ENCODE data around the gene ARL8B. TPM values are rescaled to one million over a fixed set of nuclear protein-coding genes. Genes with fewer than 3 reads are reported as not detected.
A peak's percentile ranks its signal among the peaks of the same experiment; 100 is the strongest.

ARL8B gene
- total and polyA plus RNA-seq, 9 of the 15 experiments (the other 6 are each of a cell fraction or from before 2014, with no cell fraction given): 28.5 to 99.4 (median 77.2) TPM

- TF ChIP-seq ZNF232 (CRISPR knock-in tag; IDR thresholded peaks at IDR 0.05) (no peak), ZNF586 (CRISPR knock-in tag; conservative IDR thresholded peaks at IDR 0.05) (no peak), MBD2 (IDR thresholded peaks at IDR 0.05; ENCODE audit: borderline replicate concordance, low read depth) (no peak)
Observed at GRCh38 chr3:5078151-5078550, 43.9 kb upstream of the ARL8B start (continued).

- Histone ChIP-seq H2AFZ (ENCODE audit: low read depth, low read length) (no peak overlapping the region), H3K4me2 (ENCODE audit: insufficient read depth, low read length) (no peak overlapping the region), H3K9me3 (replicated peaks; ENCODE audit: control insufficient read depth, insufficient read depth, low read depth, low read length) (no peaks in the 10 kb centered on the region), H3K4me1 (replicated peaks in 1 of 2; ENCODE audit: control insufficient read depth in 2 of 2, insufficient read depth in 2 of 2, low read length in 2 of 2) (peaks cover 25 to 34% of the 10 kb centered on the region in 2 experiments), H3K4me3 (no peak overlapping the region), H3K27ac (ENCODE audit: extremely low read depth, low read depth, low read length) (no peak overlapping the region), H4K20me1 (replicated peaks; ENCODE audit: control insufficient read depth, insufficient read depth, low read length) (no peaks in the 10 kb centered on the region), H3K79me2 (ENCODE audit: control insufficient read depth, insufficient read depth, low read length) (no peaks in the 10 kb centered on the region), H3K27me3 (ENCODE audit: control insufficient read depth in 2 of 2, insufficient read depth in 2 of 2, low read length in 2 of 2) (no peaks in the 10 kb centered on the region), H3K9me1 (ENCODE audit: control insufficient read depth, insufficient read depth, low read length) (peaks cover 2% of the 10 kb centered on the region), H3K9ac (ENCODE audit: insufficient read depth in 1 of 2, low read depth in 2 of 2, low read length in 2 of 2) (peak overlapping the region in 1 of 2 experiments; percentile 62; a peak in 2 of 4 replicates), H3K36me3 (ENCODE audit: control insufficient read depth, insufficient read depth, low read length) (no peaks in the 10 kb centered on the region)
- 57% methylated on average over 3 of the region's 3 CpGs for whole genome bisulfite sequencing (ENCODE audit: insufficient coverage, low coverage, missing lambda C conversion rate)
- POLR2A ChIA-PET: interaction anchor here (0.6 to 1.1 kb wide), 2 partner anchors 13 to 338 kb away, joined by 3 read pairs; no protein-coding TSS in a partner anchor
- in situ Hi-C loops (cut with MboI) (no loop called here), intact Hi-C loops (cut with micrococcal nuclease) (loop anchor here (5.0 kb wide), 1 partner anchor 43 kb away; the partner anchor contains the start of gene ARL8B)
- FAIRE-seq (no peak), DNase-seq (ENCODE audit: extremely low read depth in 1 of 4, low spot score in 3 of 4) (no peak), ATAC-seq (no peak)
- TF ChIP-seq ARHGAP35 (IDR thresholded peaks at IDR 0.05; ENCODE audit: partially characterized antibody) (no peak), CBX2 (IDR thresholded peaks at IDR 0.05; ENCODE audit: insufficient read depth, low read length, poor library complexity, severe bottlenecking) (no peak), REST (IDR thresholded peaks at IDR 0.05; ENCODE audit: borderline replicate concordance) (no peak), REST (CRISPR knock-in tag; IDR thresholded peaks at IDR 0.05; ENCODE audit: low read depth) (no peak), ZNF354B (CRISPR knock-in tag; IDR thresholded peaks at IDR 0.05) (no peak), ESRRB (CRISPR knock-in tag; IDR thresholded peaks at IDR 0.05; ENCODE audit: borderline replicate concordance) (no peak), KDM4B (IDR thresholded peaks at IDR 0.05; ENCODE audit: borderline replicate concordance in 2 of 2, low read depth in 1 of 2) (no peak)
- CTCF ChIA-PET (ENCODE audit: low intra/inter-chr PET ratio): no interaction called here
- no TSS peak for BruUV-seq (replicated peaks)
Observed at GRCh38 chr3:5079761-5080160, 42.3 kb upstream of the ARL8B start.

All from K562 (cell line).